CD4-positive, alpha-beta T cell treated with Interleukin-12 subunit alpha and Interleukin-12 subunit beta, for 1 hour (primary cell): ENCODE data around the gene ITGB8.

Experiments used
- DNase-seq: peaks from one replicate; pipeline ENCODE4 v3.0.0-alpha.2; 2020

ITGB8 gene

DNA sequence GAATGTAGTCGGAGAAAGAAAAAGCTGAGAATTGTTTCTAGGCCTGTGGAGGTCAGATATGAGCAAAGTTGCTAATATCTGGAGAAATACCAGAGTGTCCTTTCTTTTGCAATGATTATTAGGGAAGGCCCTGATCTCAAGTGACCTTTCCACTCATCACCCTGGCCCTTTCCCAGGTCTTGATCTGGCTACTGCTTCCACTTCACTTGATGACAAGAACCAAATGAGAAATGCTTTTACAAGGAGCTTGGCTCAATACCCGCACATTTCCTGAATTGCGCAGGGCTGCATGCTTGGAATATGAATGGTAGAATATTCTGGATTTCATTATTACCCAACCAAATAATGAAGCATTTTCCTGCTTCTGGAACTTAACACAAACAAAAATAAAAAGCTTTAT lies 104.6 kb downstream of the ITGB8 start:
- no peak for DNase-seq

DNA sequence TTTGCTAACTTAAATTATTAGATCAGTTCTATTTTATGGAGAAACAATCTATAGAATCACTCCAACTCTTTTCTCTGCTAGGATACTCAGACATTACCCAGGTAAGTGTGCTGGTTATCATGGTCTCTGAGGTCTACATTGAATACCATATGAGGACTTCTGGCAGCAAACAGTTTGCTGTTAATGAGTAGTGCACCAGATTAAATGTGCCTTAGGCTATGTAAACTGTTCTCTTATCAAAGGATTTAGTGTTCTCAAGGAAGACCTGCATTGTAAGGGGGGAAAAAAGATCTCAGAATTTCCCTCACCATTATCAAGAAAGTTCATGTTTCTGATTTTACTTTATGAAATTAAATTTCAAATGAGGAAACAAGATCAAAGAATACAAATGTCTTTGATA lies 107.5 kb downstream of the ITGB8 start:
- no peak for DNase-seq

- DNase-seq = no peak
Observed at GRCh38 chr7:20438694-20439376, 108.1 kb downstream of the ITGB8 start.

DNA sequence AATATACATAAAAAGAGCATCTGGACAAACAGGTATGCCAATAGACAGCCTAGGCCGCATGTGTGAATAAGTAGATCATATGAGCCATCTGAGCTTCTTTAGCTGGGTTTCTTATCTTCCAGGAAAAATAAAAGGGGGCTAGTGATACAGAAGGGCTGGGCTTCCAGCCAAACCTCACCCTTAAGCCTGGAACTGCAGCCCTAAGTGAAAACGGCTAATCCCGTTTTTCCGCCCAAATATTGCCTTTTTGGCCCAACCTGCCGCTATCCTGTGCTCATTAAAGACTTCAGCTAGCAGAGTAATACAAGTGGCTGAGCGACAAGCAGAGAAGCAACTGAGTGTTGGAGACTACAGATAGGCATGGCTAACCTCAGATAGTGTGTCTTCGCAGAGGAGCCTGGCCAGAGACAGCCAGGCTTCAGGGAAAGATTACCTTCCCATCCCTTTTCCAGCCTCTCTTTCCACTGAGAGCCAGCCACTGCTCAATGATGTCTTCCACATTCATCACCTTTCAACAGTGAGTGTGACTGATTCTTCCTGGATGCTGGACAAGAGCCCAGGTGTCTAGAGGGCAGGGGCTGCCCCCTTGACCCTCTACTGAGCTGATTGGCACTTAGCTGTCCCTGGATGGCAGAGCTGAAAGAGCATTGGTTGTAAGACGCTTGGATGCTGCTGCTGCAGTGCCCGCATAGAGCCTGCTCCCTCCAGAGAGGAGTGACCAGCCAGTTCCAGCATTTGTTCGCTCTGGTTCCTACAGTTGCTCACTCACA lies 108.9 kb downstream of the ITGB8 start:
- DNase-seq = no peak

DNA sequence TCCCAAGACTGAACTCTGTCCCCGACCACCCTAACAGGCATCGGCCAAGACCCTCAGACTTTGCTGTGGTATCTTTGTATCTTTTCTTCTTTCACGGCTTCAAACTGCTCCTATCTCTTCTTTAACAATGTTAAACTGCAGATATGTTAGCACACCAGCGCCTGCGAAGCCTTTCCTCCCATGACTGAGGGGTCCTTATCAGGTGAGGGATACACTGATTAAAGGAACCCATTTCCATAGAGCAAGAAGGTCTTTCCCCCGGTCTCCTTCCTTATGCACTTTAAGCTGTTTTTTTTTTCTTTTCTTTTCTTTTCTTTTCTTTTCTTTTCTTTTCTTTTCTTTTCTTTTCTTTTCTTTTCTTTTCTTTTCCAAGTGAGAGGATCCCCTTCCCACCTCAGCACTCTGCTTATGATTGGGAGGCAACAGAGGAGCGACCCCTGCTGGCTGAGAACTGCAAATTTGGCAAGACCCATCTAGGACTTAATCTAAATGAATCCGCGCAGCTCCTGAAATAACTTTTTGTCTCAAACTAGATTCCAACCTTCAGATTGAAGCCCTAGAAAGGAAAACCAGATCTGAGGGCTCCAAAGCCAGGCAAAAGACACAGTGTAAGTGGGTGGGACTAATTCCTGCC lies 109.9 kb downstream of the ITGB8 start:
- no peak for DNase-seq

GRCh38 chr7:20441346-20441745 lies 110.6 kb downstream of the ITGB8 start:
- no peak for DNase-seq

DNA sequence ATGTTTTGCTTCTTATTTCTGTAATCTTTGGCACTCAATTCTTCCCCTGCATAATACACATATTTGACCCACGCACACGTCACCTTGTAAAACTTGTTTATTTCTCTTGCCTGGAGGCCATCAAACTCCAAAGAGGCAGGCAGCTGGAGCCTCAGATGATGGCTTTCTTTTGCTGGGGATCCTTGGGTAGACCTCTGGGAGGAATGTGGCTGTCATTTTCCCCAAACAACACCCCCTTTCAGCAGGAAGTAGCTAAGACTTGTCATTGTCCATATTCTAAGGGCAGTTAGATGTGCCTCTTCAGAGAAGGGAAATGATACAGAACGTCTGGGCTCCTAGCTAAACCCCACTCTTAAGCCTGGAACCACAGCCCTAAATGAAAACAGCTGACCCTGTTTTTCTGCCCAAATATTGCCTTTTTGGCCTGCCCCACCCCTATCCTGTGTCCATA lies 111.3 kb downstream of the ITGB8 start:
- DNase-seq = no peak

DNA sequence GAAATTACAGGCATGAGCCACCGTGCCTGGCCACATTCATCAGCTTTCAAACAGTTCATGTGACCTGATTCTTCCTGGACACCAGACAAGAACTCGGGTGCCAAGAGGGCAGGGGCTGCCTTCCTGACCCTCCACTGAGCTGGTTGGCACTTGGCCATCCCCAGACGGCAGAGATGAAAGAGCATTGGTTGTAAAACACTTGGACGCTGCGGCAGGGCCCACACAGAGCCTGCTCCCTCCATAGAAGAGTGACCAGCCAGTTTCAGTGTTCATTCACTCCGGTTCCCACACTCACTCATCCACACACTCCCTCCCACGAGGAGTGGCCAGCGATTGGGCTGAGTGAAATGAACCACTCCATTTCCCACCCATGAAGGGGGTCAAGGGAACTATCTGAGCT lies 112.3 kb downstream of the ITGB8 start:
- DNase-seq = no peak

DNA sequence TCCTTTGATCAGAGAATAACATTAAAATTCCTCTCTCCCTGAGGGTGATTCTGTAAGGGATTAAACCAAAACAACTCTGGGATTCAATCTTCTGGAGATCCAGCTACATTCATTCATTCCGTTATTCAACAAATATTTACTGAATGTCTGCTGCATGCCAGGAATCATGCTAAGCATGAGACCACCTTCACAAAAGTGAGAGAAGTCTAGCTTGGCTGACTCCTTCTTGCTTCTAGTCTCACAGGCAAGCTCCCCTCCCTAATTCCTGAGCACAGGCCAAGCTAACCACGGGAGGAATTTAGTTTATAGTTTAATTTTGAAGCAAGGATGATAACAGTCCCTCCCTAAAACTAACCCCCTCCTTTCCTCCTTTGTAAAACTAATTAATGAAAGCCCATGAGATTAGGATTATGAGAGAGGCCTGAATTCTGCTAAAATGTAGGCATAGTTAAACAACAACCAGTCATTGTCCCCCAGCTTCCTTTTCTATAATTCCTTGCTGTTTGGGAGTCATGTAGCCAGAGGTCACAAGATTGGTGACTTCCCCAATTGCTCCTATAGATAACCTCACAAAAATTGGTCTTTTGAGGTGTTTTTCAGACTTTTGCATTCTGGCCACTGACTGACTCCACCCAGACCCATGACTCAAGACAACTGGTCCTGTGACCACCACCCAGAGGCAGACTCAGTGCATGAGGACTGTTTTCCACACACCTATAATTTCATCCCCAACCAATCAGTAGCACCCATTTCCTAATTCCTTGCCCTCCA lies 113.5 kb downstream of the ITGB8 start:
- no peak for DNase-seq

DNA sequence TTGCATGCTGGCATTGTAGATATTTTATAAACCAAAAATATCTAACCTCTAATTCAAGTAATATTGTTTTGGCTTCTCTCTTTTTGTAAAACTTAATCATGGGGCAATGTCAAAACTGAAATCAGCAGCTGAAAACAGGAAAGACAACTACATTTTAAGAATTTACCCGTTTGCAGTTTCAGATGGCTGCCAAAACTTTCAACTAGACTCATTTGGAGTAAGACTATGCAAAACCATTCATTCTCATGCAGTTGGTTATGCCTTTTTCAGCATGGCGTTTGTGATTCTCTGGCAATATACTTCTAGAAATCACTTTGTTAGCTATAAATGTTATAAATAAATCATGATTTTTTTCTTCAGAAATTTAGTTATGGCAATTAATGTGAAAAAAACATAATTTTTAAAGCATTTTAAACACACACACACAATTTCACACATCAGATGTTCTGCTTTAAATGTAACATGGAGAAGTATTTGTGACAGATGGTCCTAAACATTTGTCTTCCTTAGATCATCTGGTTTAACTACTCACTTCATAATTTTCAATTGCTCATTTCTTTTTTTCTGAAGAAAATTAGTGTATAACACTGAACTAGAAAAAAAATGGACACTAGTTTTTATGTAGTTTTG lies 116.4 kb downstream of the ITGB8 start:
- DNase-seq = no peak

DNA sequence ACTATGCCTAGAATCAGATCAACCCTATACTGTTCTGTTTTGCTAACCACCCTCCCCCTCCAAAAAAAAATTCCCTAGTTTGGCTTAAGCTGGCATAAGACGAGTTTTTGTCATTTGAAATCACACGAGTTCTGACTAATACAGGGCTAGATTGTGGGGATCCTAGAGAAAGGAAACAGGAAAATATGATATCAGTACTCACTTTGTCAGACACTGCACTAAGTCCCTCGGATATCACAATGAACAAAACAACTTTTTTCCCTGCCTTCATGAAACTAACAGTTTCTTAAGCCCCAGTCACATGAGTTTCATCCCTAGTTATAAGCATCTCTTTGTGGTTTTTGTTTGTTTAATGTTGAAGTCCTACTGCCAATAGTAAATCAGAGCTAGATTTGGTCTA lies 118.5 kb downstream of the ITGB8 start:
- DNase-seq = no peak

- no peak for DNase-seq
Observed at GRCh38 chr7:20450536-20450935, 119.8 kb downstream of the ITGB8 start.

GRCh38 chr7:20454202-20454601 lies 123.5 kb downstream of the ITGB8 start:
- no peak for DNase-seq

- no peak for DNase-seq
Observed at GRCh38 chr7:20456701-20457100, 126.0 kb downstream of the ITGB8 start.

DNA sequence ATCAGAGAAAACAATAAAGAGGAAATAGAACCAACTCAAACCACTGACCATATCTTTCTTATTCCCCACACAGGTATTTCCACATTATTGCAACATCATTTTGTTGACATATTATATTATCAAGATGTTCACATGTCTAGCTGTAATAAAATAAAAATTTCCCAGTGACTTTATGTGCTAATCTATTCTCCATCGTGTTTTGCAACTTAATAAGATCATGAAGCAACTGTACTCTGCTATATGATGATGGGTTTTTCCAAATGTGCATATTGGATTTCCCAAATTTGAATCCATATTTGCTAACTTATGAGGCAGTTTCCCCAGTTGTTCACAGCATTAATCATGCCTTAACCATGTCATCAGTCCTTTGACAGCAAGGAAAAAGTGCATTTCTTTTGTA lies 127.8 kb downstream of the ITGB8 start:
- no peak for DNase-seq

- no peak for DNase-seq
Observed at GRCh38 chr7:20459419-20459818, 128.7 kb downstream of the ITGB8 start.

DNA sequence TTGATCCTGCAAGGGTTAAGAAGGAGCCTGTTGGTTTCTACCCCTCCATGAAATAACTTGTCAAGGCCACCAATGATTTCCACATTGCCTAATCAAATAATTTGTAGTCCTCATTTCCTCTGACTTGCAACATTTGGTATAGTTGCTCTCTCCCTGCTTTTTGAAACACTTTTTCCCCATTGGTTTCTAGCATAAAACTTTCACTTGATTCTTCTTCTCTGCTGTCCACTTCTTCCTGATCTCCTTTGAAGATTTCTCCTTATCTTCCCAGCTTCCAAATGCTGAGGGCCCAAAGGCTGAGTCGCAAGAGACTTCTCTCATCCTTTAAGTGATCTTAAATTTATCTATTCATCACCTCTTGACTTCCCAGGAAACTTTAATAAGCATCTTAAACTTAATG lies 134.2 kb downstream of the ITGB8 start:
- DNase-seq = no peak
